KOPT-K1 (cell line): ENCODE data around the gene TLE1.

ENCODE experiments used
- H3K27ac ChIP-seq: fragments of 200-600 bp; sonication (generic); 2 replicates; pipeline ENCODE4 v1.5.1; 2016; ENCODE audit warnings: antibody characterized with exemption, mild to moderate bottlenecking, low read depth, low read length; ENCODE audit not compliant: poor library complexity, severe bottlenecking
- H3K36me3 ChIP-seq: fragments of 200-600 bp; sonication (generic); 2 replicates; pipeline ENCODE4 v1.5.1; 2017; ENCODE audit warnings: antibody characterized with exemption, mild to moderate bottlenecking, low read length, moderate library complexity; ENCODE audit not compliant: insufficient read depth
- H3K9me3 ChIP-seq: fragments of 200-600 bp; sonication (generic); 2 replicates; pipeline ENCODE4 v1.5.1; 2017; ENCODE audit warnings: antibody characterized with exemption, low read length, mild to moderate bottlenecking; ENCODE audit not compliant: insufficient read depth, poor library complexity, severe bottlenecking

The TLE1 gene

GRCh38 chr9:81574405-81574804 is 114.9 kb downstream of the TLE1 start:
- Histone ChIP-seq H3K9me3 (no peaks in the 10 kb centered on the region), H3K27ac (no peak overlapping the region), H3K36me3 (no peaks in the 10 kb centered on the region)

- Histone ChIP-seq H3K27ac (no peak overlapping the region), H3K9me3 (no peaks in the 10 kb centered on the region), H3K36me3 (no peaks in the 10 kb centered on the region)
Observed at GRCh38 chr9:81573415-81574321, 115.7 kb downstream of the TLE1 start.

GRCh38 chr9:81570083-81570482 is 119.3 kb downstream of the TLE1 start:
- Histone ChIP-seq H3K27ac (no peak overlapping the region), H3K9me3 (no peaks in the 10 kb centered on the region), H3K36me3 (no peaks in the 10 kb centered on the region)

DNA sequence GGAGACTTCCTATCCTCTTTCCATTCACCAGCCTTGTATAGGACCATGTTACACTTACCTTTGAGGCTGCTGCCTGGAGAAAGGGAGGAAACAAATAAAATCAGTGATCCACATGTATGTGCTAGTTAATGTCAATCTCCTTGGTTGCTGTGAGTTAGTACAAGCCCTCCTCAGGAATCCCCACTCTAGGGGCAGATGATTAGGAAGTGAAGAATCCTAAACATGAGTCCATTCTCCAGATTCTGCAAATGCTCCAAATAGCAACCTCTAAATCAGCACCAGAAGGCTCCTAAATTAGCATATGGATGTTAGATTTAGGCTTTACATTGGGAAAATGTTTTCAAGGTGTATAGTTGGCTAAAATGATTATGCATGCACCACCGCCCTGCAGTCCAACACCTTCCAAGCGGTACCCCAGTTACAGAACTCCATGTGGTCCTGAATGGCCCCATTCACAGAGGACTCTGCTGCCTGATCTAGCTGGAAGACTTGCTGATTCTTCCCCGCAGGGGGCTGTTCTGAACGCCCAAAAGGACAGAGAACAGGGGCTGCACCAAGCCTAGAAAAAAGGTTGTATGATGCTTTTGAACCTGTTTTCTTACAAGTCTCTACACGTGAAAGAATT is 123.2 kb downstream of the TLE1 start:
- Histone ChIP-seq H3K9me3 (no peaks in the 10 kb centered on the region), H3K27ac (no peak overlapping the region), H3K36me3 (no peaks in the 10 kb centered on the region)

GRCh38 chr9:81565609-81566008 is 123.7 kb downstream of the TLE1 start:
- Histone ChIP-seq H3K27ac (no peak overlapping the region), H3K9me3 (no peaks in the 10 kb centered on the region), H3K36me3 (no peaks in the 10 kb centered on the region)

GRCh38 chr9:81565144-81565543 is 124.2 kb downstream of the TLE1 start:
- no peak overlapping the region for H3K27ac ChIP-seq
- H3K36me3 ChIP-seq: no peaks in the 10 kb centered on the region
- no peaks in the 10 kb centered on the region for H3K9me3 ChIP-seq

GRCh38 chr9:81564632-81565031 is 124.7 kb downstream of the TLE1 start:
- no peaks in the 10 kb centered on the region for H3K36me3 ChIP-seq
- no peak overlapping the region for H3K27ac ChIP-seq
- H3K9me3 ChIP-seq: no peaks in the 10 kb centered on the region

- H3K27ac ChIP-seq: no peak overlapping the region
- H3K36me3 ChIP-seq: no peaks in the 10 kb centered on the region
- no peaks in the 10 kb centered on the region for H3K9me3 ChIP-seq
Observed at GRCh38 chr9:81563739-81564138, 125.6 kb downstream of the TLE1 start.

DNA sequence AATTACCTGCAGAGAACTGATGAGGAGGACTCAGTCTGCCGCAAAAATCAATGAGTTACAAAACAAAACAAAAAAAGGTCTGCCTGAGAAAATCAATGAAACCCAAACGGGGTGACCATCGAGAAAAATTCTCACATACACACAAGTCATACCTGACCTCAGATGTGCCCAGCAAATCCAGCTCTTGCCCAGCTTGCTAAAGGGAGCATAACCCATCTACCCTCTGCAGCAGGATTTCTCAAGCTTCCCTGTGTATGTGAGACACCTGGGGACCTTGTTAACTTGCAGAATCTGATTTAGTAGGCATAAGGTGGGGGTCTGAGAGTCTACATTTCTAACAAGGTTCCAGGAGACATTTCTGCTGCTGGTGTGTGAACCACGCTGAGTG is 126.3 kb downstream of the TLE1 start:
- no peak overlapping the region for H3K27ac ChIP-seq
- H3K9me3 ChIP-seq: no peaks in the 10 kb centered on the region
- H3K36me3 ChIP-seq: no peaks in the 10 kb centered on the region

DNA sequence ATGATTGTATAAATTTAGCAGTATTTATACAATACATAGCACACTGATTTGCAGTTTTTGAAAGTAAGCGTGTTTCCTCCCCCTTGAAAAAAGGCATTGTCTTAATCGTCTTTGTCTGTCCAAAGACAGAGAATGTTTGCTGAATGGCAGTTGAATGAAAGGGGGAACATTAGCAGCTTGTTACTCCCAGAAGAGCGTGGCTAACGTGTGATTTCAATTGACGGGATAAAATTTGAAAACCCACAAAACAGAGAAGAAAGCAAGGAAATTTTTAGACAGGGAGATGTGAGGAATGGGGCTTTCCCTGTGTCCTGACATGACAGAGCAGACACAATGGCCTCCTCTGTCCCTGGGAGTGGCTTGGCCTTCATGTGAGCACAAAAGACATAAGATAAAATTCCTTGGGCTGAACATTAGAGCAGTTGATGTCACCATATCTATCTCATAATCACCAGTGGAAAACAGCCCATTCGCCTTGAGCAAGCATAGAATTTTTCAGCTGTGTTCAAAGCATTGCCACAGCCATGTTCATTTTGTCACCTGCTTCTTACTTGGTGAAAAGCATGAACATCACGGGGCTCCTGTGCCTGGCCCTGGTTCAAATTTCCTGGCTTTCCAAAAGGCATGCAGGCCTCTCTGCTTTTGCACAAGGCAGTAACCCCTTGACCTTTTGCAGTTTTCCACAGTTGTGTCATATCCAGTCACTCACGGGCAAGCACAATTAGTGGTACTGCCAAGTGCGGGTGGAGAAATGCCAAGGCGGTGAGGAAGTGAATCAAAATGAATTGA is 126.9 kb downstream of the TLE1 start:
- Histone ChIP-seq H3K36me3 (no peaks in the 10 kb centered on the region), H3K9me3 (no peaks in the 10 kb centered on the region), H3K27ac (no peak overlapping the region)

- Histone ChIP-seq H3K9me3 (no peaks in the 10 kb centered on the region), H3K36me3 (no peaks in the 10 kb centered on the region), H3K27ac (no peak overlapping the region)
Observed at GRCh38 chr9:81560851-81561732, 128.3 kb downstream of the TLE1 start.

- Histone ChIP-seq H3K27ac (no peak overlapping the region), H3K9me3 (no peaks in the 10 kb centered on the region), H3K36me3 (no peaks in the 10 kb centered on the region)
Observed at GRCh38 chr9:81559709-81560108, 129.6 kb downstream of the TLE1 start.

DNA sequence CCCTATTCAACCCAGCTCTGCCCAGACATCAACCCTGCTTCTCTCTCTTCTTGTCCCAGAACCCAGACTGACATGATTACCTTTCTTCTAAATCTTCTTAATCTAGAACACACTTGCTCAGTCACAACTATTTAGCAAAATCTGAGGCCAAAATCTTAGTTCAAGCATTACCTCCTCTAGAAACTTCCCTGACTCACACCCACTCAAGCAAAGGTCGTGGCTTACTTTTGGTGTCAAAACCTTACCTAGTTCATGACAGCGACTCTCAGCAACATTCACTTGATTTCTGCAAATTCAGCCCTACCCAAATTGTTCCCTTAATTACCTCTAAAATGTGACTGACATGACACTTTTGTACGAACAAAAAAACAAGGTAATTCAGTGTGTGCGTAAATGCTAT is 130.2 kb downstream of the TLE1 start:
- no peaks in the 10 kb centered on the region for H3K36me3 ChIP-seq
- H3K9me3 ChIP-seq: no peaks in the 10 kb centered on the region
- no peak overlapping the region for H3K27ac ChIP-seq

DNA sequence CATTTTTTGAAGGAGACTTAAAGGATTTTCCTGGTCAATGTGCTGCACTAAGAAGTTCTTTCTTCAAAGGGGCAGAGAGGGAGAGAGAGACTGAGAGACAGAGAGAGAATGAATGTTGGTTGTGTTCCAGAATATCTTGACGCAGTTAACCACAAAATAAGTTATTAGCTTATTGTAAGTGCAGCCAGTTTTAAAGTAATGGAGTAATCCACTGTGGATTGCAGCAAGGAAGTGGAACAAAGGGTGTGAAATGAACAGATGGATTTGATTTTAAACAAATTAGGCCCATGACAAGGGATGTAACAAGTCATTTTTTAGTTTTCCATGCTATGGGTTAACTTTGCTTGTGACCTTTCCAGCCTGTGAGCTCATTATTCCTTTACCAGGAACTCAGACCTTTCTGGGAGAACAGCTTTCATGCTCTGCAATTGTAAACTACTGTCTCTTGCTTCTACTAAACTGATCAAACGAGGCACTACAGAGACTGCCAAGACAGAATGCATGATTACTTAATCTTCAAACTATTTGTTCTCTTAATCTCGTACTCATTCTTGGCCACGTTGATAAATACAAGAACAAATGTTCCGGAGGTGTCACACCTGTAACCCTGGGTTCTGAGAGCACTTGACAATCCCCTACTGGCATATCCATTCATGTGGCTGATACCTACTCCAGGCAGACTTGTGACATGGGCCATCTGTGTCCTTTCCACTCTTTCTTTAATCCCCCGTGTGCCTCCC is 131.1 kb downstream of the TLE1 start:
- Histone ChIP-seq H3K36me3 (no peaks in the 10 kb centered on the region), H3K9me3 (no peaks in the 10 kb centered on the region), H3K27ac (no peak overlapping the region)
